Right atrium auricular region (tissue), 2 donors: ENCODE results near the gene FJX1. TPM values are rescaled to one million over a fixed set of nuclear protein-coding genes. Genes with fewer than 3 reads are reported as not detected.

ENCODE experiments used
- DNase-seq: peaks from one replicate; pipeline ENCODE4 v3.0.0-alpha.2; 2019; ENCODE audit warnings: low spot score
- H3K27ac ChIP-seq, 2 donors: fragments of 200-600 bp; sonication (generic); 1 replicate in 1 of 2; 2 replicates in 1 of 2; pipeline ENCODE4 v1.5.1; 2016 to 2019
- H3K27me3 ChIP-seq, 2 donors: fragments of 200-600 bp; sonication (generic); one replicate each; pipeline versions ENCODE4 v1.5.1 to v1.6.0; 2017 to 2019
- H3K36me3 ChIP-seq: fragments of 200-600 bp; sonication (generic); one replicate; pipeline ENCODE4 v1.5.1; 2016
- H3K4me1 ChIP-seq, 2 donors: fragments of 200-600 bp; sonication (generic); one replicate each; pipeline versions ENCODE4 v1.5.1 to v1.6.0; 2017 to 2019
- H3K4me3 ChIP-seq, 2 donors: fragments of 200-600 bp; sonication (generic); 1 replicate in 1 of 2; 2 replicates in 1 of 2; pipeline ENCODE4 v1.5.1; 2017 to 2019; ENCODE audit warnings: mild to moderate bottlenecking in 1 of 2, moderate library complexity in 1 of 2
- H3K9me3 ChIP-seq, 2 donors: fragments of 200-600 bp; sonication (generic); one replicate each; pipeline ENCODE4 v1.5.1; 2019
- CTCF ChIP-seq, 2 donors: fragments of 200-600 bp; sonication (generic); IDR thresholded peaks; one replicate each; pipeline ENCODE4 v1.5.1; 2019; ENCODE audit warnings: antibody characterized with exemption in 2 of 2
- total RNA-seq, 2 donors: library from RNA; depleted of rRNA; stranded (reverse); fragments of >200 nt; gene quantifications; one replicate each; pipeline ENCODE4 v1.1.0, GENCODE V29; 2016

Gene FJX1
- total RNA-seq, 2 donors from 2014 or later = 1.9 to 3.9 TPM

GRCh38 chr11:35635933-35636332 is 17.7 kb downstream of the FJX1 start:
- Histone ChIP-seq H3K27me3 (no peaks in the 10 kb centered on the region), H3K9me3 (no peaks in the 10 kb centered on the region), H3K36me3 (no peaks in the 10 kb centered on the region), H3K4me1 (no peaks in the 10 kb centered on the region), H3K4me3 (no peak overlapping the region), H3K27ac (no peak overlapping the region)
- DNase-seq = no peak
- TF ChIP-seq CTCF (IDR thresholded peaks at IDR 0.05) = no peak

GRCh38 chr11:35639591-35640179 is 21.4 kb downstream of the FJX1 start:
- no peaks in the 10 kb centered on the region for H3K9me3 ChIP-seq
- H3K4me1 ChIP-seq = no peaks in the 10 kb centered on the region
- DNase-seq = no peak
- H3K27me3 ChIP-seq = no peaks in the 10 kb centered on the region
- no peaks in the 10 kb centered on the region for H3K36me3 ChIP-seq
- no peak overlapping the region for H3K27ac ChIP-seq
- H3K4me3 ChIP-seq = no peak overlapping the region
- TF ChIP-seq CTCF (IDR thresholded peaks at IDR 0.05) = no peak

- H3K9me3 ChIP-seq = no peaks in the 10 kb centered on the region
Measured at GRCh38 chr11:35641171-35641897, 23.1 kb downstream of the FJX1 start.

GRCh38 chr11:35641964-35642363 is 23.7 kb downstream of the FJX1 start:
- Histone ChIP-seq H3K9me3 (no peaks in the 10 kb centered on the region), H3K36me3 (no peaks in the 10 kb centered on the region), H3K27ac (no peak overlapping the region), H3K27me3 (no peaks in the 10 kb centered on the region), H3K4me1 (no peaks in the 10 kb centered on the region), H3K4me3 (no peak overlapping the region)
- no peak for DNase-seq
- no peak for TF ChIP-seq CTCF (IDR thresholded peaks at IDR 0.05)

More at GRCh38 chr11:35641171-35641897, 23.1 kb downstream of the FJX1 start:
- TF ChIP-seq CTCF (IDR thresholded peaks at IDR 0.05) = no peak
- Histone ChIP-seq H3K4me1 (no peaks in the 10 kb centered on the region), H3K27me3 (no peaks in the 10 kb centered on the region), H3K36me3 (no peaks in the 10 kb centered on the region), H3K4me3 (no peak overlapping the region), H3K27ac (no peak overlapping the region)
- no peak for DNase-seq

DNA sequence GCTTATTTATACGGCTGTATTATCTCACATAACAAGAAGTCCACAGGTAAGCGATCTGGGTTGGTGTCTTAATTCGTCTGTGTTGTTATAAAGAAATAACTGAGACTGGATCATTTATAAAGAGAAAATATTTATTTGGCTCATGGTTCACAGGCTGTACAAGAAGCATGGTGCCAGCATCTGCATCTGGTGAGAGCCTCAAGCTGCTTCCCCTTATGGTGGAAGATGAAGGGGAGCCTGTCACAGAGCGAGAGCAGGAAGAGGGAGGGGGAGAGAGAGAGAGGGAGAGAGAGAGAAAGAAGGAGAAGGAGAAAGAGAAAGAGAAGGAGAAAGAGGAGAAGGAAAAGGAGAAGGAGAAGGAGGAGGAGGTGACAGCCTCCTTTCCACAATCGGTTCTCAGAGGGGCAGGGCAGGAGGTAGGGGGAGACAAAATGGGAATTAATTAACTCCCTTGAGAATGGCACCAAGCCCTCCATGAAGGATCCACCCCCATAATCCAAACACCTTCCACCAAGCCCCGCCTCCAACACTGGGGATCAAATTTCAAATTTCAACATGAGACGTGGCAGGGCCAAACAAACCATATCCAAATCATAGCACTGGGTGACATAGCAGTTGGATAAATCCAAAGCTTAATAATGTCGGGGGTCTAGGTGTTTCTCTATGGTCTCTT is 29.3 kb downstream of the FJX1 start:
- Histone ChIP-seq H3K27me3 (no peaks in the 10 kb centered on the region), H3K27ac (no peak overlapping the region), H3K4me3 (no peak overlapping the region), H3K4me1 (no peaks in the 10 kb centered on the region), H3K36me3 (no peaks in the 10 kb centered on the region), H3K9me3 (no peaks in the 10 kb centered on the region)
- DNase-seq = no peak
- TF ChIP-seq CTCF (IDR thresholded peaks at IDR 0.05) = no peak
